KMS-11 (cell line): Measurements from ENCODE around the gene BATF2.

Source experiments
- H2AFZ ChIP-seq: fragments of 200-600 bp; sonication (generic); 2 replicates; pipeline ENCODE4 v1.6.1; 2016; ENCODE audit warnings: antibody characterized with exemption, mixed run types, low read depth
- H3K27ac ChIP-seq: fragments of 200-600 bp; sonication (generic); 2 replicates; pipeline ENCODE4 v1.6.1; 2016; ENCODE audit warnings: mild to moderate bottlenecking, mixed run types
- H3K27me3 ChIP-seq: fragments of 200-600 bp; sonication (generic); 2 replicates; pipeline ENCODE4 v1.6.1; 2017; ENCODE audit warnings: mild to moderate bottlenecking, low read depth, mixed run types, moderate library complexity; ENCODE audit not compliant: insufficient read depth
- H3K36me3 ChIP-seq: fragments of 200-600 bp; sonication (generic); 2 replicates; pipeline ENCODE4 v1.6.1; 2017; ENCODE audit warnings: mild to moderate bottlenecking, mixed run types; ENCODE audit not compliant: insufficient read depth
- H3K4me1 ChIP-seq: fragments of 200-600 bp; sonication (generic); 2 replicates; pipeline ENCODE4 v1.6.1; 2016; ENCODE audit warnings: mild to moderate bottlenecking, low read depth, mixed run types; ENCODE audit not compliant: poor library complexity, severe bottlenecking
- H3K4me2 ChIP-seq: fragments of 200-600 bp; sonication (generic); 2 replicates; pipeline ENCODE4 v1.7.0; 2016; ENCODE audit warnings: mild to moderate bottlenecking, mixed run types
- H3K4me3 ChIP-seq: fragments of 200-600 bp; sonication (generic); IDR thresholded peaks from 2 replicates; pipeline ENCODE4 v1.6.1; 2017; ENCODE audit warnings: low read depth, low read length, mixed read lengths; ENCODE audit not compliant: insufficient read depth
- H3K79me2 ChIP-seq: fragments of 200-600 bp; sonication (generic); 2 replicates; pipeline ENCODE4 v1.6.1; 2016; ENCODE audit warnings: low read depth, mixed run types; ENCODE audit not compliant: insufficient read depth
- H3K9ac ChIP-seq: fragments of 200-600 bp; sonication (generic); 2 replicates; pipeline ENCODE4 v1.6.1; 2016; ENCODE audit warnings: mild to moderate bottlenecking, mixed run types
- H4K20me1 ChIP-seq: fragments of 200-600 bp; sonication (generic); 2 replicates; pipeline ENCODE4 v1.6.1; 2016; ENCODE audit warnings: mild to moderate bottlenecking, mixed run types; ENCODE audit not compliant: insufficient read depth
- TF ChIP-seq, protein P1 (sequence below): fragments of 200-600 bp; sonication (generic); conservative IDR thresholded peaks from 2 replicates; pipeline ENCODE4 v1.6.1; 2017; ENCODE audit warnings: low read depth, mild to moderate bottlenecking, antibody characterized with exemption, low read length, moderate library complexity, mixed read lengths

Gene BATF2

DNA sequence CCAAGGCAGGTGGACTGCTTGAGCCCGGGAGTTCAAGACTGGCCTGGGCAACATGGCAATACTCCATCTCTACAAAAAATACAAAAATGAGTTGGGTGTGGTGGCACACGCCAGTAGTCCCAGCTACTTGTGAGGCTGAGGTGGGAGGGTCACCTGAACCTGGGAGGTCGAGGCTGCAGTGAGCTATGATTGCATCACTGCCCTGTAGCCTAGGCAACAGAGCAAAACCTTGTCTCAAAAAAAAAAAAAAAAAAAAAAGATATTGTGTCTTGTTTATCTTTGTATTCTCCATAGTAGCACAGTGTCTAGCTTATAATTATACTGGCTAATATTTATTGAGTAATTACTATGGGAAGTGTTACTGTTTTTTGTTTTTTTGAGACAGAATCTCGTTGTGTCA lies 45.2 kb downstream of the BATF2 start:
- H3K4me2 ChIP-seq, result no peak overlapping the region
- no peak overlapping the region for H3K9ac ChIP-seq
- H3K79me2 ChIP-seq, result no peaks in the 10 kb centered on the region
- TF ChIP-seq, protein P1, sequence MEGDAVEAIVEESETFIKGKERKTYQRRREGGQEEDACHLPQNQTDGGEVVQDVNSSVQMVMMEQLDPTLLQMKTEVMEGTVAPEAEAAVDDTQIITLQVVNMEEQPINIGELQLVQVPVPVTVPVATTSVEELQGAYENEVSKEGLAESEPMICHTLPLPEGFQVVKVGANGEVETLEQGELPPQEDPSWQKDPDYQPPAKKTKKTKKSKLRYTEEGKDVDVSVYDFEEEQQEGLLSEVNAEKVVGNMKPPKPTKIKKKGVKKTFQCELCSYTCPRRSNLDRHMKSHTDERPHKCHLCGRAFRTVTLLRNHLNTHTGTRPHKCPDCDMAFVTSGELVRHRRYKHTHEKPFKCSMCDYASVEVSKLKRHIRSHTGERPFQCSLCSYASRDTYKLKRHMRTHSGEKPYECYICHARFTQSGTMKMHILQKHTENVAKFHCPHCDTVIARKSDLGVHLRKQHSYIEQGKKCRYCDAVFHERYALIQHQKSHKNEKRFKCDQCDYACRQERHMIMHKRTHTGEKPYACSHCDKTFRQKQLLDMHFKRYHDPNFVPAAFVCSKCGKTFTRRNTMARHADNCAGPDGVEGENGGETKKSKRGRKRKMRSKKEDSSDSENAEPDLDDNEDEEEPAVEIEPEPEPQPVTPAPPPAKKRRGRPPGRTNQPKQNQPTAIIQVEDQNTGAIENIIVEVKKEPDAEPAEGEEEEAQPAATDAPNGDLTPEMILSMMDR, result no peak
- no peak overlapping the region for H2AFZ ChIP-seq
- H3K36me3 ChIP-seq, result no peaks in the 10 kb centered on the region
- no peaks in the 10 kb centered on the region for H3K4me1 ChIP-seq
- no peaks in the 10 kb centered on the region for H4K20me1 ChIP-seq
- peaks cover 3% of the 10 kb centered on the region; the same call in 1 of the 2 replicates for H3K27me3 ChIP-seq
- H3K27ac ChIP-seq, result no peak overlapping the region
- no peak overlapping the region for H3K4me3 ChIP-seq

DNA sequence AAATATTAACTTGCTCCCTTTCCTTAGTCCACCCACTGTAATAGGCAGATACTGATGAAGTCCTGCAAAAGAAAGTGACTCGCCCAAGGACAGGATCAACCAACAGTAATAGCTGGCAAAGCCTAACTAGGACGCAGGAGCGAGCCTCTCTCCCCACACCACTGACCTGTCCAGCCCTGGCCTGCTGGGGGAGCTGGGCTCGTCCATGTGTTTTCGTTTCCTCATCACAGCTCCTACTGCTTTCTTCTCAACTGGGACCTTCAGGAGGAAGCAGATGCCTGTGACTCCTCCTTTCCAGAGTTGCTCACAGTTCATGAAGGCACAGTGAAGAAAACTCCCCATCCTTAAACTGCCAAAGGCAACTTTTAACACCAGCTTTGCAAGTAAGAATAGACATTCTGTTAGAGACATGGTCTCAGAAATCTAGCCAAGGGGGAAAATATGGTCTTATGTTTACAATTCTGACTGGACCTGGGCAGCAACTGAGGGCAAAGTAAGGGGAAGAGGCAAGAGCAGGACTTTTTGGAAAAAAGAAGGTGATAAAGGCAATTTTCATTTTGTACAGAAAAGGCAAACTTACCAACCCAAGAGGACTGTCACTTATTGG lies 49.5 kb downstream of the BATF2 start:
- H4K20me1 ChIP-seq, result no peaks in the 10 kb centered on the region
- no peaks in the 10 kb centered on the region for H3K79me2 ChIP-seq
- TF ChIP-seq, protein P1, result no peak
- H2AFZ ChIP-seq, result no peak overlapping the region
- H3K36me3 ChIP-seq, result no peaks in the 10 kb centered on the region
- H3K4me3 ChIP-seq, result no peak overlapping the region
- H3K27me3 ChIP-seq, result no peaks in the 10 kb centered on the region; the same call in 1 of the 2 replicates
- no peak overlapping the region for H3K4me2 ChIP-seq
- no peaks in the 10 kb centered on the region for H3K4me1 ChIP-seq
- no peak overlapping the region for H3K27ac ChIP-seq
- no peak overlapping the region for H3K9ac ChIP-seq
